Fibroblast of lung (primary cell): Measurements from ENCODE around the gene TRIM23.

Experiments used
- CTCF ChIP-seq, 2 donors: IDR thresholded peaks in 1 of 2; conservative IDR thresholded peaks in 1 of 2; 1 replicate in 1 of 2; 2 replicates in 1 of 2; pipeline ENCODE4 v1.5.1; 2011 to 2012; ENCODE audit warnings: low read length in 2 of 2, control low read depth in 1 of 2, inconsistent platforms in 1 of 2, low read depth in 1 of 2, mild to moderate bottlenecking in 1 of 2
- EZH2 ChIP-seq: IDR thresholded peaks from 2 replicates; pipeline ENCODE4 v1.5.1; 2012; ENCODE audit warnings: low read length, control low read depth, mild to moderate bottlenecking; ENCODE audit errors: missing control alignments

- TF ChIP-seq CTCF (conservative IDR thresholded peaks at IDR 0.05 in 1 of 2, IDR thresholded peaks at IDR 0.05 in 1 of 2; ENCODE audit: low read depth in 1 of 2, low read length in 2 of 2) (no peak), EZH2 (no peak)
Measured at GRCh38 chr5:65562731-65563701, 61.1 kb downstream of the TRIM23 start, which contains the start of the genes CENPK and PPWD1.
